ENCODE results near the gene CGB1. TPM values are rescaled to one million over a fixed set of nuclear protein-coding genes. Genes with fewer than 3 reads are reported as not detected.

CGB1 gene
- total and polyA plus RNA-seq, 2 of the 8 experiments (the other 6 are each of a cell fraction or from before 2014, with no cell fraction given) = not detected

- Histone ChIP-seq H3K23ac (ENCODE audit: insufficient read length) (no peak overlapping the region), H2AK5ac (ENCODE audit: low read depth, low read length) (no peak overlapping the region), H3K79me1 (ENCODE audit: low read depth, low read length) (peaks cover 2% of the 10 kb centered on the region; the same call in 1 of the 2 replicates), H2BK5ac (ENCODE audit: low read depth, low read length) (no peak overlapping the region), H3K4me3 (ENCODE audit: extremely low read depth in 1 of 4, insufficient read depth in 2 of 4, low read depth in 3 of 4, low read length in 4 of 4) (no peak overlapping the region), H4K5ac (ENCODE audit: insufficient read length, low read depth, low read length) (no peak overlapping the region), H3K4me1 (replicated peaks in 1 of 4; ENCODE audit: control insufficient read depth in 3 of 4, insufficient read depth in 4 of 4, low read length in 3 of 4) (no peaks in the 10 kb centered on the region), H3K79me2 (ENCODE audit: control insufficient read depth in 1 of 2, insufficient read depth in 2 of 2, low read length in 2 of 2) (no peaks in the 10 kb centered on the region), H3K18ac (ENCODE audit: extremely low read depth, low read length) (no peak overlapping the region), H4K8ac (ENCODE audit: extremely low read depth, insufficient read depth, low read length) (no peak overlapping the region), H3K23me2 (ENCODE audit: low read depth, low read length) (no peaks in the 10 kb centered on the region), H2BK120ac (replicated peaks; ENCODE audit: low read depth, low read length) (no peak overlapping the region), H3K36me3 (ENCODE audit: control insufficient read depth in 2 of 4, insufficient read depth in 4 of 4, low read length in 3 of 4) (peaks cover 15 to 40% (median 31%) of the 10 kb centered on the region in 4 experiments; a peak in 7 of 8 replicates), H4K91ac (replicated peaks; ENCODE audit: insufficient read length, low read length) (no peak overlapping the region), H4K20me1 (replicated peaks in 1 of 2; ENCODE audit: control insufficient read depth in 1 of 2, insufficient read depth in 2 of 2, low read length in 2 of 2) (peaks cover 3 to 9% of the 10 kb centered on the region in 2 experiments), H3K9ac (replicated peaks in 1 of 4; ENCODE audit: extremely low read depth in 1 of 4, low read depth in 3 of 4, low read length in 3 of 4) (no peak overlapping the region), H3K14ac (ENCODE audit: insufficient read length) (no peak overlapping the region), H3K9me3 (ENCODE audit: insufficient read depth in 2 of 2, low read depth in 1 of 2, low read length in 1 of 2) (no peaks in the 10 kb centered on the region), H3K27me3 (replicated peaks in 1 of 4; ENCODE audit: control insufficient read depth in 3 of 4, extremely low read depth in 1 of 4, insufficient read depth in 3 of 4, low read length in 3 of 4) (no peaks in the 10 kb centered on the region), H2BK15ac (ENCODE audit: low read length) (no peak overlapping the region), H3K4ac (replicated peaks; ENCODE audit: insufficient read length, low read depth, low read length) (no peak overlapping the region), H2BK12ac (ENCODE audit: low read depth, low read length) (no peak overlapping the region), H3K27ac (ENCODE audit: low read depth, low read length) (no peak overlapping the region), H2BK20ac (ENCODE audit: low read length) (no peak overlapping the region), H3K4me2 (ENCODE audit: insufficient read depth in 1 of 2, low read depth in 2 of 2, low read length in 2 of 2) (no peak overlapping the region), H3K56ac (replicated peaks; ENCODE audit: insufficient read length, low read depth, low read length) (no peak overlapping the region), H2AFZ (ENCODE audit: low read length) (no peak overlapping the region)
- ChIA-PET POLR2A (ENCODE audit: partially characterized antibody) (interaction anchor here (0.9 to 2.2 kb wide), 3 partner anchors 9 to 12 kb away, joined by 3 to 8 read pairs (median 3); no protein-coding TSS in a partner anchor), CTCF (ENCODE audit: partially characterized antibody) (interaction anchor here (0.6 to 6.2 kb wide), 6 partner anchors 12 to 215 kb away, joined by 3 to 66 read pairs (median 3); partner anchors contain the start of gene CGB2)
- WGBS, 2 experiments (ENCODE audit: extremely low coverage in 1 of 2, insufficient coverage in 1 of 2, insufficient read length in 1 of 2, insufficient replicate concordance in 2 of 2, low coverage in 1 of 2, low lambda C conversion rate in 2 of 2, missing lambda C conversion rate in 1 of 2) = 81% methylated on average over 17 of the region's 18 CpGs; no CpG with 5 or more reads in 1 of the 2 experiments
- FAIRE-seq = no peak
- DNase-seq (ENCODE audit: low read depth in 1 of 2, low spot score in 2 of 2) = no peak
- TF ChIP-seq KDM1A (IDR thresholded peaks at IDR 0.05; ENCODE audit: borderline replicate concordance, low read length) = no peak
- no peak for TF ChIP-seq GTF2F1 (IDR thresholded peaks at IDR 0.05; ENCODE audit: borderline replicate concordance, low read depth, low read length)
- no peak for TF ChIP-seq JUN (IDR thresholded peaks at IDR 0.05; ENCODE audit: low read depth, low read length)
- TF ChIP-seq, protein P1, sequence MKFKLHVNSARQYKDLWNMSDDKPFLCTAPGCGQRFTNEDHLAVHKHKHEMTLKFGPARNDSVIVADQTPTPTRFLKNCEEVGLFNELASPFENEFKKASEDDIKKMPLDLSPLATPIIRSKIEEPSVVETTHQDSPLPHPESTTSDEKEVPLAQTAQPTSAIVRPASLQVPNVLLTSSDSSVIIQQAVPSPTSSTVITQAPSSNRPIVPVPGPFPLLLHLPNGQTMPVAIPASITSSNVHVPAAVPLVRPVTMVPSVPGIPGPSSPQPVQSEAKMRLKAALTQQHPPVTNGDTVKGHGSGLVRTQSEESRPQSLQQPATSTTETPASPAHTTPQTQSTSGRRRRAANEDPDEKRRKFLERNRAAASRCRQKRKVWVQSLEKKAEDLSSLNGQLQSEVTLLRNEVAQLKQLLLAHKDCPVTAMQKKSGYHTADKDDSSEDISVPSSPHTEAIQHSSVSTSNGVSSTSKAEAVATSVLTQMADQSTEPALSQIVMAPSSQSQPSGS (IDR thresholded peaks at IDR 0.05; ENCODE audit: low read length) = no peak
- no peak for TF ChIP-seq BCL11A (IDR thresholded peaks at IDR 0.05; ENCODE audit: low read depth in 2 of 2, low read length in 2 of 2)
- no peak for TF ChIP-seq GABPA (IDR thresholded peaks at IDR 0.05; ENCODE audit: borderline replicate concordance, insufficient read depth, low read length)
- no peak for TF ChIP-seq TAF1 (IDR thresholded peaks at IDR 0.05; ENCODE audit: low read depth, low read length)
- TF ChIP-seq CHD1 (IDR thresholded peaks at IDR 0.05; ENCODE audit: low read depth, low read length) = no peak
- TF ChIP-seq POLR2AphosphoS5 (IDR thresholded peaks at IDR 0.05; ENCODE audit: low read depth, low read length) = no peak
- no peak for TF ChIP-seq ATF3 (IDR thresholded peaks at IDR 0.05; ENCODE audit: insufficient read depth, low read depth, low read length)
- TF ChIP-seq SP2 (IDR thresholded peaks at IDR 0.05; ENCODE audit: low read length) = no peak
- no peak for TF ChIP-seq NANOG (IDR thresholded peaks at IDR 0.05; ENCODE audit: insufficient read depth, low read depth, low read length, poor library complexity, severe bottlenecking)
These were observed 26.2 kb downstream of the CGB1 start for GRCh38 chr19:49010453-49010852.

Measured in H1 (cell line).